Endothelial cell of hepatic sinusoid (primary cell): ENCODE data around the gene MGMT.

Source experiments
- in situ Hi-C: cut with HindIII; loops from 2 replicates; pipeline ENCODE4 v1.10.0; 2017; ENCODE audit warnings: low sequenced_read_pairs

MGMT gene

GRCh38 chr10:129767751-129768150, 300.7 kb downstream of the MGMT start:
- in situ Hi-C loops: no loop called here

- in situ Hi-C loops: no loop called here
Measured at GRCh38 chr10:129768437-129769355, 301.7 kb downstream of the MGMT start.

GRCh38 chr10:129769381-129770116, 302.5 kb downstream of the MGMT start:
- in situ Hi-C loops: no loop called here

GRCh38 chr10:129770286-129770685, 303.2 kb downstream of the MGMT start:
- in situ Hi-C loops: no loop called here

DNA sequence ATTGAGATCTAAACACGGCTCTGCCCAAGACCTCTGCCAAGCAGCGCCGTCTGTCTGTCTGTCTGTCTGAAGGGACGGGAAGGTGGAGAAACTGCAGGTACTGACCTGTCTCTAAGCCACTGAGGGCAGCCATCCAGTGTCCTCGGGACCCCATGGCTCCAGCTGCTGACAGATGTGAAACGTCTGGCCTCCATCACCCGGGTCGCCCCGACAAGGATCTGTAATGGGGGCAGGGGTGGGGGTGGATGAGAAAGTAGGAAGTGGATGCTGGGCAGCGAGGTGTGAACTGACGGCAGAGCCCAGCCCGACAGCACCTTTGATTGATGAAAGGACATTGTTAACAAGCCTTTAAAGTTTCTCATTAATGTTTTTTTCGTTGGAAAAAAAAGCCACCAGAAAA, 304.0 kb downstream of the MGMT start:
- in situ Hi-C loops: no loop called here

DNA sequence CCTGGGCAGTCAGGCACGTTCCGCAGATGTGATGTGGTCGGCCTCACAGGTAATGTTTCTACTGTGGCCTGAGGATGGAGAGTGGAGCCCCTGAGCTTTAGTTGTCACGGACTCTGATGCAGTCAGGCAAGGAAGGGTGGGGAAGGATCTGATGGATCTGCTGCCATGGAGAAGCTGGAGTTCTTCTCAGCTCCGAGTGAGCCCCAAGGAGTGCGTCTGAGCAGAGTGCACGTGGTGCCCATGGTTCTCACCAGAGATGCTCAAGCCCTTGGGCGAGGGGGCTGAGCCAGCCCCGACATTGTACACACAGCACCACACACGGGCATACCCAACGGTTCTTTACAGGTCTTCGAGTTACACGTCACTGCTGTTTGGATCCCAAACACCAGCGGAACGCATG, 304.5 kb downstream of the MGMT start:
- in situ Hi-C loops: no loop called here

- in situ Hi-C loops: no loop called here
Measured at GRCh38 chr10:129771991-129772431, 305.0 kb downstream of the MGMT start.

GRCh38 chr10:129772468-129773358, 305.7 kb downstream of the MGMT start:
- in situ Hi-C loops: no loop called here

DNA sequence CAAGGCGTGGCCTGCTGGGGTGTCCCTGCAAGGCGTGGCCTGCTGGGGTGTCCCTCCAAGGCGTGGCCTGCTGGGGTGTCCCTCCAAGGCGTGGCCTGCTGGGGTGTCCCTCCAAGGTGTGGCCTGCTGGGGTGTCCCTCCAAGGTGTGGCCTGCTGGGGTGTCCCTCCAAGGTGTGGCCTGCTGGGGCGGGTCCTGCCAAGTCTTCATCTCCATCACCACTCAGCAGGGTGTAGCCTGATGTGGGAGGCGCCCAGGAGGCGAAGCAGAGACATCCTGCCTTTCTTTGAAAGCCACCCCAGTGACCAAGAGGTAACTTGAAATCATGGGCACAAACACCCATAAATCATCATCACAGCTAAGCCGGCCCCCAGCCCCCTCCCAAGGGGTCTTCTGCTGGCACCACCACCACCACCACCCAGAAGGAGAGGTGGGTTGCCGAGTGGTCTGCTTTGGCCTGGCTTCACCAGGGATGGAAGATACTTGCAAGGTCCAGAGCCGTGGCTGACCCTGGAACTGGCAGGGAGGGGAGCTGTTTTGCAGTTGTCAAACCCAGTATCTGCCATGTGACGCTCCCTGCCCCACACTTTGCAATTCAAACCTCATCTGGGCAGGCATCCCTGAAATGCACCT, 306.4 kb downstream of the MGMT start:
- in situ Hi-C loops: no loop called here

GRCh38 chr10:129774082-129774735, 307.2 kb downstream of the MGMT start:
- in situ Hi-C loops: no loop called here

- in situ Hi-C loops: no loop called here
Measured at GRCh38 chr10:129774736-129775401, 307.8 kb downstream of the MGMT start.

- in situ Hi-C loops: no loop called here
Measured at GRCh38 chr10:129775681-129776080, 308.6 kb downstream of the MGMT start.

DNA sequence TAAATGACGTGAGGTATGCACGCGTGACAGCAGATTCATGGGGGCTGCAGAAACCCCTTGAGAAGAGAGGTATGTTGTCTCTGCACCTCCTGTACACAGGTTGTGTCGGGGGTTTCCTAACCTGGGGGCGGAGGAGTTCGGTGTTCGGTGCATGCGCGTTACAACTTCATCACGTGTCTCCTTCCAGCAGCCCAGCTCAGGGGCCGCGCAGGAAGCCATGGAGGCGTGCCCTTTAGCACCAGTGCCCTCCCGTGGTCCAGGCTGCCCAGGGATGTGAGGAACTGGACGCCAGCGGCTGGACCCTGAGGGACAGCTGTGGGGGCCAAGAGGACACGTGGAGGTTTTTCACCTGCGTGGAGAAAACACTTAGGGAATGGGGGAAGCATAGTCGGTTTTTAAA, 310.6 kb downstream of the MGMT start:
- in situ Hi-C loops: no loop called here

- in situ Hi-C loops: no loop called here
Measured at GRCh38 chr10:129778571-129778970, 311.5 kb downstream of the MGMT start.

- in situ Hi-C loops: no loop called here
Measured at GRCh38 chr10:129779126-129780111, 312.4 kb downstream of the MGMT start.

DNA sequence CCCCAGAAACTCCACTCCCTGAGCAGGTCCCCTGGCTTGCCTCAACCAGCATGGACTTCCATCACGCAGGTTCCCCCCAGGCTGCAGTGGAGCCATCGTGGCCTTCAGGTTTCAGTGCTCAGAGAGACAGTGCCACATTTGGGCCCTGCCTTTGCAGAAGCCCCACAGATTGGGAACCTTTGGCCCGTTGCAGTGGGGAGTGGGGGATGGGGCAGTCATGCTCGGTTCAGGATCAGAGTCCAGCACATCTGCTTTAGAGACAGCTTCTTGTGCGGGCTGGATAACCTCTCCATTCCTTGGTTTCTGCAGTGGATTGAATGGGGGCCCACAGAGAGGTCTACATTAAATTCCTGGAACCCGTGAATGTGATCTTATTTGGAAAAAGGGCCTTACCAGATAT, 313.2 kb downstream of the MGMT start:
- in situ Hi-C loops: no loop called here

DNA sequence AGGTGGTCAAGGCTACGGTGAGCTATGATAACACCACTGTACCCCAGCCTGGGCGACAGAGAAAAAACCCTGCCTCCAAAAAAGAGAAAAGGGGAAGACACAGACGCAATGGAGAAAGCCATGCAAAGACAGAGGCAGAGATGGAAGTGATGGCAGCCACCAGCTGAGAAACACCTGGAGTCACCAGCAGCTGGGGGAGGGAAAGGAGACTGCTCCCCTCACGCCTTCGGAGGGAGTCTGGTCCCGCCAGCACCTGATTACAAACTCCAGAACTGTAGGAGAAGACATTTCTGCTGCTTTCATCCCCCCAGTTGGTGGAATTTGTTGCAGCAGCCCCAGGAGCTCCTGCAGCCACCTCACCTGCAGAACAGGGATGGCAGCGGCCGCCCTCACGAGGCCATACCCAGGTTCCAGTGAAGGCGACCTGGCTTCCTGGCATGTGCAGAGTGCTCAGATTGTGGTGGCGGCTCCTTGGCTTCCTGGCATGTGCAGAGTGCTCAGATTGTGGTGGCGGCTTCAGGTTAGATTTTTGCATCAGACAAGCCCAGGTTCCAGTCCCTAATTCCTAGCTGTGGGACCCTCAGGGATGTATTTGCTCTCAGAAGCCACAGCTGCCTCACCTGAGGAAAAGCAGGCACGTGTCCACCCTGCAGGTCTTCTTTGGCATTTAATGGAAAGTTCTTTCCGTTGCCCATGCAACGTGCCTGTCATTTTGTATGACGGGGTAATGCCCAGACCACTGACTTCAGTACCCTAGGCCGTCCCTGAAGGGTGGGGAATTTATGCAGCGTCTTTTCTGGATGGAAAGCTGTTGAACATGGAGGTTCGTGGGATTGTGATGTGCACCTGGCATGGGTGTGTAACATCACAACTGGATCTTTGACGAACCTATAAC, 314.1 kb downstream of the MGMT start:
- in situ Hi-C loops: no loop called here
